ENCODE data around the gene C2CD2L.
"Not testable (repeated sequence)": the region's sequence is repeated elsewhere in the genome, so short reads cannot be mapped to it uniquely, and the experiment has no call there.

Gene C2CD2L

GRCh38 chr11:119152043-119152442 lies 44.9 kb downstream of the C2CD2L start:
- no peak for DNase-seq (ENCODE audit: low read depth in 3 of 3)

GRCh38 chr11:119152604-119153003 lies 45.5 kb downstream of the C2CD2L start:
- DNase-seq (ENCODE audit: low read depth in 3 of 3) = no peak

- DNase-seq (ENCODE audit: low read depth in 3 of 3) = no peak
Observed at GRCh38 chr11:119153049-119153818, 46.1 kb downstream of the C2CD2L start.

GRCh38 chr11:119154178-119154577 lies 47.0 kb downstream of the C2CD2L start:
- DNase-seq (ENCODE audit: low read depth in 3 of 3) = no peak

GRCh38 chr11:119155733-119156492 lies 48.8 kb downstream of the C2CD2L start:
- no peak for DNase-seq (ENCODE audit: low read depth in 3 of 3)

GRCh38 chr11:119156496-119156895 lies 49.4 kb downstream of the C2CD2L start:
- no peak for DNase-seq (ENCODE audit: low read depth in 3 of 3)

GRCh38 chr11:119157063-119157462 lies 49.9 kb downstream of the C2CD2L start:
- DNase-seq (ENCODE audit: low read depth in 3 of 3) = no peak

- no peak for DNase-seq (ENCODE audit: low read depth in 3 of 3)
Observed at GRCh38 chr11:119158467-119158866, 51.3 kb downstream of the C2CD2L start.

- no peak for DNase-seq (ENCODE audit: low read depth in 3 of 3)
Observed at GRCh38 chr11:119160151-119160550, 53.0 kb downstream of the C2CD2L start.

- DNase-seq (ENCODE audit: low read depth in 3 of 3) = no peak
Observed at GRCh38 chr11:119161871-119162270, 54.7 kb downstream of the C2CD2L start.

GRCh38 chr11:119166368-119167076 lies 59.4 kb downstream of the C2CD2L start:
- DNase-seq (ENCODE audit: low read depth in 3 of 3) = no peak

GRCh38 chr11:119167077-119167458 lies 59.9 kb downstream of the C2CD2L start:
- DNase-seq (ENCODE audit: low read depth in 3 of 3) = not testable (repeated sequence)

GRCh38 chr11:119167933-119168332 lies 60.8 kb downstream of the C2CD2L start:
- no peak for DNase-seq (ENCODE audit: low read depth in 3 of 3)

All from stimulated activated CD4-positive, alpha-beta T cell treated with anti-CD3 and anti-CD28 coated beads, TNF-alpha, amount 100 ng/mL, for 4 hours (primary cell).